NT2/D1 (cell line): ENCODE data around the gene SLC52A1.

Source experiments
- SUZ12 ChIP-seq: IDR thresholded peaks from 2 replicates; pipeline ENCODE4 v1.6.1; 2011; ENCODE audit not compliant: insufficient read length, insufficient read depth; ENCODE audit errors: extremely low read depth
- YY1 ChIP-seq: IDR thresholded peaks from 2 replicates; pipeline ENCODE4 v1.6.1; 2011; ENCODE audit not compliant: insufficient read length, insufficient read depth
- ZNF274 ChIP-seq: IDR thresholded peaks from 2 replicates; pipeline ENCODE4 v1.6.1; 2011; ENCODE audit warnings: mild to moderate bottlenecking, low read depth, low read length

DNA sequence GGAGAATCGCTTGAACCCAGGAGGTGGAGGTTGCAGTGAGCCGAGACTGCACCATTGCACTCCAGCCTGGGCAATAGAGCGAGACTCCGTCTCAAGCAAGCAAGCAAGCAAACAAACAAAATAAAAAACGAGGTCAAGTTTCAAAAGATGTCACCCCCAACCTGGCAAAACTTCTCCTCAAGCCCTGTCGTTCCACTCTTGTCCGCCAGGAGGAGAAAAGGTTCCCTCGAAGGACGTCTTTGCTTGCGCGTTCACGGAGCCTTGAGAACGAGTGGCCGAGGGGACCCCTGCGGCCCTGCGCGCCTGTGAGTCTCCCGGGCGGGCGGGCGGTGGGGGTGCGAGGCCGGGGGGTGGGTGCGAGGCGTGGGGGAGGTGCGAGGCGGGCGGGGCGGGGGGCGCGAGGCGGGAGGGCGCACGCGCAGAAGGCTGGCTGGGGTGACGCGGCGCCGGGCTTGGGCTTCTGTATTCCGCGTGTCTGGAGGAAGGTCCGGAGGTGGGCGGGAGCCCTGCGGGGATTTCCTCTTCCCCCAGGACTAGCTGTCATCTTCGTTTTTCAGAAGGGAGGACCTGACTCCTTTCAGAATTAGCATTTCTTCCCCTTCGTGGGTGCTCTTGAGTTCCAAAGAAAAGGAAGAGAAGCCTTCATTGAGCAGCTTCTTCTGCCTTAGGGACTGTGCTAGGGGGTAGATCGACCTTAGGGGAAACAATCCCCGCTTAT is 3.7 kb downstream of the SLC52A1 start:
- no peak for TF ChIP-seq YY1
- no peak for TF ChIP-seq ZNF274
- no peak for TF ChIP-seq SUZ12
